Testis (tissue), 2 donors: ENCODE results near the gene TRIL.

ENCODE experiments used
- CTCF ChIP-seq, 3 experiments: fragments of 450-650 bp in 2 of 3; fragments of 200-600 bp in 1 of 3; sonication (generic) in 1 of 3; IDR thresholded peaks; one replicate each; pipeline ENCODE4 v1.5.1; 2016 to 2019; ENCODE audit warnings: antibody characterized with exemption in 3 of 3, mild to moderate bottlenecking in 2 of 3, moderate library complexity in 1 of 3
- POLR2A ChIP-seq: fragments of 450-650 bp; IDR thresholded peaks from one replicate; pipeline ENCODE4 v1.6.1; 2017; ENCODE audit warnings: antibody characterized with exemption, mild to moderate bottlenecking, moderate library complexity

- no peak for TF ChIP-seq CTCF (IDR thresholded peaks at IDR 0.05)
- TF ChIP-seq POLR2A = no peak
Measured at GRCh38 chr7:28903730-28904577, 54.2 kb downstream of the TRIL start.
